NCI-H2196 (cell line): Measurements from ENCODE around the gene OR8B8.
"Not testable (repeated sequence)": the region's sequence is repeated elsewhere in the genome, so short reads cannot be mapped to it uniquely, and the experiment has no call there.

Experiments
- DNase-seq: peaks from one replicate; lab custom pipeline; 2025; ENCODE audit not compliant: unreplicated experiment; lab: John Stamatoyannopoulos, UW

The OR8B8 gene

GRCh38 chr11:124442442-124442841 lies 3.1 kb downstream of the OR8B8 start:
- DNase-seq, result no peak

- no peak for DNase-seq
Observed at GRCh38 chr11:124441519-124441918, 4.0 kb downstream of the OR8B8 start.

GRCh38 chr11:124441081-124441480 lies 4.4 kb downstream of the OR8B8 start:
- DNase-seq, result no peak

- DNase-seq, result no peak
Observed at GRCh38 chr11:124440608-124441007, 4.9 kb downstream of the OR8B8 start.

- no peak for DNase-seq
Observed at GRCh38 chr11:124434699-124435098, 10.8 kb downstream of the OR8B8 start.

GRCh38 chr11:124429599-124429998 lies 15.9 kb downstream of the OR8B8 start:
- DNase-seq, result no peak

GRCh38 chr11:124424384-124424921 lies 21.0 kb downstream of the OR8B8 start, which contains the start of gene OR8B4:
TSS of gene OR8B4 (minus strand) at chr11:124424871. CDS start at chr11:124424871, 0 bp downstream.
- DNase-seq, result no peak

GRCh38 chr11:124421043-124421442 lies 24.5 kb downstream of the OR8B8 start:
- no peak for DNase-seq

GRCh38 chr11:124415356-124415923 lies 30.1 kb downstream of the OR8B8 start:
- DNase-seq, result peak; percentile 15

GRCh38 chr11:124409906-124410305 lies 35.6 kb downstream of the OR8B8 start:
- DNase-seq, result no peak

- DNase-seq, result no peak
Observed at GRCh38 chr11:124405581-124405980, 39.9 kb downstream of the OR8B8 start.

GRCh38 chr11:124403186-124403585 lies 42.3 kb downstream of the OR8B8 start:
- not testable (repeated sequence) for DNase-seq

GRCh38 chr11:124402326-124402922 lies 43.1 kb downstream of the OR8B8 start:
- peak; percentile 28 for DNase-seq

GRCh38 chr11:124398924-124399323 lies 46.6 kb downstream of the OR8B8 start, which contains the start of gene OR8B3:
TSS of gene OR8B3 (minus strand) at chr11:124399024. CDS start at chr11:124397351, 1,673 bp downstream.
- DNase-seq, result no peak

GRCh38 chr11:124396847-124397246 lies 48.6 kb downstream of the OR8B8 start:
- DNase-seq, result not testable (repeated sequence)

GRCh38 chr11:124394408-124394807 lies 51.1 kb downstream of the OR8B8 start:
- DNase-seq, result no peak
